Measurements from ENCODE around the gene MYO3B.

MYO3B gene

GRCh38 chr2:170336408-170336807 is 158.5 kb downstream of the MYO3B start:
- no peak for TF ChIP-seq CTCF (IDR thresholded peaks at IDR 0.05; ENCODE audit: borderline replicate concordance, control extremely low read depth, extremely low read depth, insufficient read depth, missing control alignments)
- DNase-seq (ENCODE audit: low spot score): no peak
- in situ Hi-C loops (cut with MboI; ENCODE audit: low sequenced_read_pairs, unreplicated experiment): no loop called here

GRCh38 chr2:170336916-170337315 is 159.0 kb downstream of the MYO3B start:
- TF ChIP-seq CTCF (IDR thresholded peaks at IDR 0.05; ENCODE audit: borderline replicate concordance, control extremely low read depth, extremely low read depth, insufficient read depth, missing control alignments): no peak
- DNase-seq (ENCODE audit: low spot score): no peak
- in situ Hi-C loops (cut with MboI; ENCODE audit: low sequenced_read_pairs, unreplicated experiment): no loop called here

- no peak for DNase-seq (ENCODE audit: low spot score)
- TF ChIP-seq CTCF (IDR thresholded peaks at IDR 0.05; ENCODE audit: borderline replicate concordance, control extremely low read depth, extremely low read depth, insufficient read depth, missing control alignments): no peak
- in situ Hi-C loops (cut with MboI; ENCODE audit: low sequenced_read_pairs, unreplicated experiment): no loop called here
Measured at GRCh38 chr2:170339322-170339721, 161.4 kb downstream of the MYO3B start.

GRCh38 chr2:170339750-170340692 is 162.1 kb downstream of the MYO3B start:
- in situ Hi-C loops (cut with MboI; ENCODE audit: low sequenced_read_pairs, unreplicated experiment): no loop called here
- no peak for TF ChIP-seq CTCF (IDR thresholded peaks at IDR 0.05; ENCODE audit: borderline replicate concordance, control extremely low read depth, extremely low read depth, insufficient read depth, missing control alignments)
- DNase-seq (ENCODE audit: low spot score): no peak

- no peak for DNase-seq (ENCODE audit: low spot score)
- in situ Hi-C loops (cut with MboI; ENCODE audit: low sequenced_read_pairs, unreplicated experiment): no loop called here
- TF ChIP-seq CTCF (IDR thresholded peaks at IDR 0.05; ENCODE audit: borderline replicate concordance, control extremely low read depth, extremely low read depth, insufficient read depth, missing control alignments): no peak
Measured at GRCh38 chr2:170340693-170341068, 162.7 kb downstream of the MYO3B start.

GRCh38 chr2:170341684-170342623 is 164.0 kb downstream of the MYO3B start:
- no peak for TF ChIP-seq CTCF (IDR thresholded peaks at IDR 0.05; ENCODE audit: borderline replicate concordance, control extremely low read depth, extremely low read depth, insufficient read depth, missing control alignments)
- in situ Hi-C loops (cut with MboI; ENCODE audit: low sequenced_read_pairs, unreplicated experiment): no loop called here
- DNase-seq (ENCODE audit: low spot score): no peak
